Left lobe of liver (tissue), 2 donors: Measurements from ENCODE around the gene WWC2. TPM values are rescaled to one million over a fixed set of nuclear protein-coding genes. Genes with fewer than 3 reads are reported as not detected.
"Not testable (repeated sequence)": the region's sequence is repeated elsewhere in the genome, so short reads cannot be mapped to it uniquely, and the experiment has no call there.

Source experiments
- ATAC-seq: fragments of 200-7000 bp; cut with Tn5 transposase; one replicate; pipeline ENCODE4 v1.9.1; 2020; ENCODE audit warnings: mild to moderate bottlenecking, moderate library complexity
- DNase-seq: peaks from one replicate; pipeline ENCODE4 v3.0.0-alpha.2; 2020; ENCODE audit warnings: low spot score
- total RNA-seq: library from RNA; stranded (reverse); gene quantifications from one replicate; pipeline ENCODE4 v1.2.1, GENCODE V29; 2021
- donor health status: DM: no; HTN: no; CAD: no; lungs with moderate emphysema.
- donor health status: DM: no; HTN: yes; CAD: no.

Gene WWC2
- total RNA-seq, 1 donor from 2014 or later: 43.2 TPM

DNA sequence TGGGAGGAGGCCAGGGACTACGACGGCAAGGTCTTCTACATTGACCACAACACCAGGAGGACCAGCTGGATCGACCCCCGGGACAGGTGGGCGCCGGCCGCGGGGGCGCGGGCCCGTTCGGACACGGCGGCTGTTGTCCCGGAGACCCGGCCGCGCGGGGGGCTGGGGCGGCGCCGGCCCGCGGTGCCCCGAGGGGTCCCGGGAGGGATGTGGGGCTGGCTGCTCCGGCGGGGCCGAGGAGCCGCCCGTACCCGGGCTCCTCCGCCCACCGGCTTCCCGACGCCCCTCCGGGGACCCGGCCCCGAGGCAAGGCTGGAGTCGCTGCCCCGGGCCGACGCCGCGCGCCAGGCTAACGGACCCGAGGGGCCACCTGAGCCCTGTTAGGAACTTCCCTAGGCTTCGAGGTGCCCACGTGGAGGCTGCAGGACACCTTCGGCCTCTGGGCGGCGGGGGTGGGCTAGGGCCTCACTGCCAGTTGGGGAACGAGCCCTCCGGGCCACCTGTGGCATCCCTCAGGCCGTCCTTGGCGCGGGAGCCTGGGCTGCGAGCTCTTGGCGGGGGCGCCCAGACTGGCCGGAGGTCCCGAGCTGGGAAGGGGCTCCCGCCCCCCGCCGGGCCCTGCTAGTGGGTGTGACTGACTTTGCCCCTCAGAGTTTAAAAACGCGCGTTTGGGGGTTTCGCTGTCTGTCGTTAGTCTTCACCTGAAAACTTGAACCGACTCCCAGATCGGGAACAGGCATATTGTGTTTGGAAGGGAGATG lies 660 bp downstream of the WWC2 start:
- DNase-seq (peak; percentile 62), ATAC-seq (peak; percentile 1)

DNA sequence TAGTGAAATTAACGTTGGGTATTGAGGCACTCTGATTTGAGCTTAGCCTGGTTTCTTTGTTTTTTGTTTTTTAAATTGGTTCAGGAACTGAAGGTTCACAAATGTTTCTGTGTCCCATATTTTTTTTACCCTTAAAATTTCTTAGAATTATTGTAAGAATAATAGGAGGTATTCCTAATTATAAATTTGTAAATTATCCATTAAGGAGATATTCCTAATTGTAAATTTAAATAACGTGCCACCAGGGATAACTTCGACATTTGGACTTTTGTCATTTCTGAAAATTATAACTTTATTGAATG lies 1.2 kb downstream of the WWC2 start:
- no peak for DNase-seq
- no peak for ATAC-seq

DNA sequence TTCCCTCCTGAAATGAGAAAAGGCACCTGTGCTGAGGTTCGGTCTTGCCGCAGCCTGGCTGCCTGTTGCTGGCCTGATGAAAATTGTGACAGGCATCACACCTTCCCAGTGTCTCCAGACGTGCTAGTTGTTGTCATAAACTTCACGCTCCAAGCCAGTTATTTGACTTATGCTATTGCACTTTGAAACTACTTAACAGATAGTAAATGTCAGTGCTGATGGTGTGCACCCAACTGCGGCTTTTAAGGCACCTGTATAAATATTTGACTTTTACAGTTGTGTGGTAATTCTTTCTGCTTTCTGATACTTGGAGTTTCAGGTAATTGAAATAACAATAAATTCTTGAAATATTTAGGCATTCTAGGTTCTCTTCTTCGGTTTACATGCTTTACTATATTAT lies 1.8 kb downstream of the WWC2 start:
- DNase-seq (no peak), ATAC-seq (no peak)

DNA sequence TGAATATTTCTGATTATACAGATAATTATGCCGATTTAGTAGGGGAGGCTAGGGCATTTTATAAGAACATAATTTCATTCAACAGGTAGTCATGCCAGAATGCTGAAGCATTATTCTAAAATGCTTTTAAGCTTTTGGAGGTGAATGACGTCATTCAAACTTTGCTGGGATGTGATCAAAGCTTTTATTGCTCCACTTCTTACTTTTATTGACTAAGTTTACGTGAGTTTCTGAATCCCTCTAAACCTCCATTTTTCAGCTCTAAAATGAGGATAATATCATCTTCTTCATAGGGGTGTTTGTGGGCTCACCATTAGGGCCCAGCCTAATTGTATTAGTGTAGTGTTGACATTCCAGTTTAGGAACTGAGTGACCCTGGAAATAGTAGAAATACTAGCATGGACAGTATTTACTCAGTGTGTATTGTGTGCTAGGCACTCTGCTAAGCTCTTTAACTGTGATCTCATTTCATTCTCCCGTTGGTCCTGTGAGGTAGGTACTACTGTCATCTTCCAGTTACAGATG lies 3.0 kb downstream of the WWC2 start:
- DNase-seq (no peak), ATAC-seq (no peak)

DNA sequence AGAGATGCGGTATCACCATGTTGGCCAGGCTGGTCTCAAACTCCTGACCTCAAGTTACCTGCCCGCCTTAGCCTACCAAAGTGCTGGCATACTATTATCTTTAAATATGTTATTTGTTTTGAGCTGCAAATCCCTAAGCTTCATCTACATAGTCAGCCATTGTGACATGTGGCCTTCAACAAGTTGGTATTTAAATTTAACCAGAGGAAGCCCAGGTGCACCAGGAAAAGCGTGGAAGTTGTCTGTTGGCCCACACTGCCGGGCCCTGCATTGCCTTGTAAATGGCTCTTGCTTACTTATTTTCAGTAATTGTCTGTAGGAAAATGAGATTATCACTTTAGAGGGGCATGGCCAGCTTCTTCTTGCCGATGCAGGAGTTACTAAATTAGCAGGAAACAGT lies 6.0 kb downstream of the WWC2 start:
- ATAC-seq: no peak
- DNase-seq: no peak

- DNase-seq: no peak
- no peak for ATAC-seq
Observed at GRCh38 chr4:183106839-183107238, 7.8 kb downstream of the WWC2 start.

- ATAC-seq: no peak
- DNase-seq: no peak
Observed at GRCh38 chr4:183107891-183108459, 8.9 kb downstream of the WWC2 start.

DNA sequence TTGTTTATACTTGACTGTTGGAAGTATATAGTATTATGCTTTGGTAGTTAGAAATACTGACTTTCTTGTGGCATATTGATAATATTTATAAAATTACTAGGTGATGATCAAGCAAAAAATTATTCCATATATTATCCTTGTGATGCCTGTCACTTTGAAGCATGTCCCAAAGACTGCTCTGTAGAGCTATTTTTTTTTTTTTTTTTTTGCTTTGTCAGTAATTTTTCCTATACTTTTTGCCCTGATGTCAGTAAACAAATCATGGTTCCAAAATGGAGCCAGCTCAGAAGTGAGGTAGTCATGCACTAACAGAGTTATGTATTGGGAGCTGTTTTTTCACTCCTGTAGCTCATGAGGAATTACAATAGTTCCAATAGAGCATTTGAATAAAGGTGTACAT lies 11.2 kb downstream of the WWC2 start:
- DNase-seq (no peak), ATAC-seq (peak; percentile 10)

GRCh38 chr4:183111452-183111885 lies 12.4 kb downstream of the WWC2 start:
- ATAC-seq (peak; percentile 57), DNase-seq (no peak)

DNA sequence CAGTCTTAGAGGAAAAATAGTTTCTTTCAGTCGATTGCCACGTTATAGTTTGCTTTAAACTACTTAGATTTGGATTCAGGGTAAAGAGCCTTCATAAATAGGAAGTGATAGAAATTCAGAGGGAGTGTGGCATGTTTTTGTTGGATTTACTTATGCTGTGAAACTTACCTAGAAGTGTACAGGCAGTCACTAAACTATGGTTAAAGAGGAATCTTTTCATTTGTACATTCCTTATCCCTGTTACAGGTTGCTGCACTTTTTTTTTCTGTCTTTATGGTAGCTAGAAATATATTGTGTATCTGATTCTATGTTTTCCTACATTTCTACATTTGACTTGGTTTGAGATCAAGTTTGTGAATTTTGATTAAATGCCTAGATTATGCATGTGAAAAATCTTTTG lies 19.1 kb downstream of the WWC2 start:
- DNase-seq (no peak), ATAC-seq (no peak)

GRCh38 chr4:183118585-183118984 lies 19.5 kb downstream of the WWC2 start:
- DNase-seq (no peak), ATAC-seq (peak; percentile 79)

DNA sequence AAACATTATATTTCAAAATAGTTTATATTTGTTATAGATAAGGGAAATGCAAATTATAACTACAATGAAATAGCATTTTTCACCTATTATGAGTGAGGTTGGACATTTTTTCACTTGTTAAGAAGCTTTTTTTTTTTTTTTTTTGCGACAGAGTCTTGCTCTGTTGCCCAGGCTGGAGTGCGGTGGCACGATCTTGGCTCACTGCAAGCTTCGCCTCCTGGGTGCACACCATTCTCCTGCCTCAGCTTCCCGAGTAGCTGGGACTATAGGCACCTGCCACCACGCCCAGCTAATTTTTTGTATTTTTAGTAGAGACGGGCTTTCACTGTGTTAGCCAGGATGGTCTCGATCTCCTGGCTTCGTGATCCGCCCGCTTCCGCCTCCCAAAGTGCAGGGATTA lies 22.6 kb downstream of the WWC2 start:
- not testable (repeated sequence) for ATAC-seq, DNase-seq

DNA sequence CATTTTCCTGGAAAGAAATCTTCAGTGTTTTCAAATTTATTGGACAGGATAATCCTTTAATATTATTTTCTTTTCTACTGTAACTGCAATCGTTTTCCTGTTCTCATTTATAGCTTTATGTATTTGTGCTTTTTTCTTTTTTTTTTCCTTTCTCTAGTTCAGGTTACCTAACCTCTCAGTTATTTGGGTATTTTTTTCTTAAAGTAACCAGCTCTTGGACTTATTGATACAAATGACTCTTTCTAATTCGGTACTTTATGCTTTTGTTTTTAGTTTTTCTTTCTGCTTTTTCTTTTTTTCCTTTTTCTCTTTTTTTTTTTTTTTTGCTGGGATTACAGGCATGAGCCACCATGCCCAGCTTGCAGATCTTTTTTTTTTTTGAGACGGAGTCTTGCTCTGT lies 25.2 kb downstream of the WWC2 start:
- ATAC-seq (no peak), DNase-seq (no peak)

- DNase-seq (no peak), ATAC-seq (no peak)
Observed at GRCh38 chr4:183124865-183125264, 25.8 kb downstream of the WWC2 start.

DNA sequence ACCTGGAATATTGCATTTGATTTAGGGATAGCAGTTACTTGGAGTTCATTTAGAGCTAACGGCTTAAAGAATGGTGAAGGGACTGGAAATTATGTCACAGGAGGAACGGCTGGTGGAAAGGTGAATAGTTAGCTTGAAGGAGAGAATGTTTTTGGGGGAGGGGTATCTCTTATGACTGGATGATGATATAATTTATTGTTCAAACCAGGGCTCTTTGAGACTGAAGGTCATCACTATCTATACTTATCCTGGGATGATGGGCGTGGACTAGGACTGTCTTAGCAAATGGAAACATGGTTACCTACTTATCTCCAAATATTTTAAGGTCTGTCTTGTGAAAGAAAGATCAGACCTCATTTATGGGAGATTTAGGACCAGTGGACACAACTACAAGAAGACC lies 30.1 kb downstream of the WWC2 start:
- DNase-seq (no peak), ATAC-seq (no peak)

- no peak for ATAC-seq
Observed at GRCh38 chr4:183129675-183130074, 30.6 kb downstream of the WWC2 start.

GRCh38 chr4:183130328-183131155 lies 31.5 kb downstream of the WWC2 start:
- ATAC-seq (peak; percentile 93), DNase-seq (peak; percentile 86)

More at GRCh38 chr4:183129675-183130074, 30.6 kb downstream of the WWC2 start:
- no peak for DNase-seq

DNA sequence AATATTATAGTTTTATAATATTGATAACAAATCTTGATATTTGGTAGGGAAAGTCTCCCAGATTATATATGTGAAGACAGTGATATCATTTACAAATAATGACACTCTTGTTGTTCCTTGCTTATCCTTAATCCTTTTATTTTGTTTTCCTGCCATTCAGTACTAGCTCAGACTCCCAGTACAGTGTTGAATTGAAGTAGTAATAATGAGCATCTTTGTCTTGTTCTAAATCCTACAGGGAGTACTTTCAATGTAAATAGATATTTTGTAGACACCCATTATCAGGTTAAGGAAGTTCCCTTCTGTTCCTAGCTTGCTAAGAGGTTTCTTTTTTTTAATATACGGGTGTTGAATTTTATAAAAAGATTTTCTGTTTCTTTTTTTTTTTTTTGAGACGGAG lies 33.0 kb downstream of the WWC2 start:
- no peak for ATAC-seq
- DNase-seq: no peak

DNA sequence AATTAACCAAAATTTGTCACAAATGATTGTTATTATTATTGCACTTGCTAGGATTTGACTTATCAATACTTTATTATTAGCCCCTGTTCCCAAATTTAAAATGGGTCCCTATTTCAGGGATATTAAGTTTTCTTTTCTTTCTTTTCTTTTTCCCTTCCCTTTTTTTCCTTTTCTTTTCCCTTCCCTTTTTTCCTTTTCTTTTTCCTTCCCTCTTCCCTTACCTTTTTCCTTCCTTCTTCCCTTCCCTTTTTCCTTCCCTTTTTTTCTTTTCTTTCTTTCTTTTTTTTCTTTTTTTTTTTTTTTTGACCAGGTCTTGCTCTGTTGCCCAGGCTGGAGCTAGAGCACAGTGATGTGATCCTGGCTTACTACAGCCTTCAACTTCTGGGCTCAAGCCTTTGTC lies 33.8 kb downstream of the WWC2 start:
- DNase-seq (no peak), ATAC-seq (no peak)

- no peak for ATAC-seq
- no peak for DNase-seq
Observed at GRCh38 chr4:183136855-183137254, 37.8 kb downstream of the WWC2 start.

- ATAC-seq: no peak
- no peak for DNase-seq
Observed at GRCh38 chr4:183139058-183139750, 40.1 kb downstream of the WWC2 start.
